HUDEP-2 (cell line): ENCODE measurements around the gene SRSF5.
A peak's percentile ranks its signal among the peaks of the same experiment; 100 is the strongest.
"Not testable (repeated sequence)": the region's sequence is repeated elsewhere in the genome, so short reads cannot be mapped to it uniquely, and the experiment has no call there.

ENCODE experiments used
- DNase-seq, 76 experiments: peaks; one replicate each; lab custom pipeline; 2025; ENCODE audit not compliant: unreplicated experiment in 76 of 76; lab: John Stamatoyannopoulos, UW

Gene SRSF5

GRCh38 chr14:69766984-69767368, at the start of gene SRSF5:
Gene SRSF5 (plus strand): TSS chr14:69767142. CDS start chr14:69768157, 1,015 bp downstream.
- peak in 75 of 76 experiments; percentile 44 to 94 (median 87) for DNase-seq

GRCh38 chr14:69718614-69719013, 48.3 kb upstream of the SRSF5 start:
- not testable (repeated sequence) for DNase-seq

GRCh38 chr14:69719501-69719951, 47.4 kb upstream of the SRSF5 start:
- peak in 1 of 76 experiments; percentile 5 for DNase-seq

GRCh38 chr14:69720912-69721311, 46.0 kb upstream of the SRSF5 start:
- DNase-seq: no peak

GRCh38 chr14:69726761-69727511, 40.0 kb upstream of the SRSF5 start:
- peak in 65 of 76 experiments; percentile 1 to 81 (median 58) for DNase-seq

GRCh38 chr14:69727860-69728259, 39.1 kb upstream of the SRSF5 start:
- no peak for DNase-seq

GRCh38 chr14:69731919-69732598, 34.9 kb upstream of the SRSF5 start:
- not testable (repeated sequence) for DNase-seq

- not testable (repeated sequence) for DNase-seq
Measured at GRCh38 chr14:69736405-69736804, 30.5 kb upstream of the SRSF5 start.

GRCh38 chr14:69741055-69741454, 25.9 kb upstream of the SRSF5 start:
- no peak for DNase-seq

GRCh38 chr14:69749956-69750355, 17.0 kb upstream of the SRSF5 start:
- DNase-seq: no peak

- DNase-seq: no peak
Measured at GRCh38 chr14:69750495-69750894, 16.4 kb upstream of the SRSF5 start.

GRCh38 chr14:69752773-69753172, 14.2 kb upstream of the SRSF5 start:
- no peak for DNase-seq

GRCh38 chr14:69753860-69754259, 13.1 kb upstream of the SRSF5 start:
- DNase-seq: no peak

- peak in 69 of 76 experiments; percentile 8 to 84 (median 50) for DNase-seq
Measured at GRCh38 chr14:69754487-69754886, 12.5 kb upstream of the SRSF5 start.

- DNase-seq: no peak
Measured at GRCh38 chr14:69755296-69755695, 11.6 kb upstream of the SRSF5 start.

- peak in 5 of 76 experiments; percentile 2 to 26 (median 18) for DNase-seq
Measured at GRCh38 chr14:69755784-69756183, 11.2 kb upstream of the SRSF5 start.

- no peak for DNase-seq
Measured at GRCh38 chr14:69756298-69756697, 10.6 kb upstream of the SRSF5 start.

GRCh38 chr14:69760810-69761209, 6.1 kb upstream of the SRSF5 start:
- DNase-seq: no peak

- DNase-seq: no peak
Measured at GRCh38 chr14:69763761-69764510, 3.0 kb upstream of the SRSF5 start.

GRCh38 chr14:69767369-69767999, 542 bp downstream of the SRSF5 start:
- peak in 74 of 76 experiments; percentile 33 to 92 (median 84) for DNase-seq

- DNase-seq: no peak
Measured at GRCh38 chr14:69768873-69769272, 1.9 kb downstream of the SRSF5 start.
